ENCODE measurements around the gene VEGFB. TPM values are rescaled to one million over a fixed set of nuclear protein-coding genes. Genes with fewer than 3 reads are reported as not detected.
A peak's percentile ranks its signal among the peaks of the same experiment; 100 is the strongest.

Gene VEGFB
- total RNA-seq, 4 donors from 2014 or later, result 92.3 to 144 (median 108) TPM

DNA sequence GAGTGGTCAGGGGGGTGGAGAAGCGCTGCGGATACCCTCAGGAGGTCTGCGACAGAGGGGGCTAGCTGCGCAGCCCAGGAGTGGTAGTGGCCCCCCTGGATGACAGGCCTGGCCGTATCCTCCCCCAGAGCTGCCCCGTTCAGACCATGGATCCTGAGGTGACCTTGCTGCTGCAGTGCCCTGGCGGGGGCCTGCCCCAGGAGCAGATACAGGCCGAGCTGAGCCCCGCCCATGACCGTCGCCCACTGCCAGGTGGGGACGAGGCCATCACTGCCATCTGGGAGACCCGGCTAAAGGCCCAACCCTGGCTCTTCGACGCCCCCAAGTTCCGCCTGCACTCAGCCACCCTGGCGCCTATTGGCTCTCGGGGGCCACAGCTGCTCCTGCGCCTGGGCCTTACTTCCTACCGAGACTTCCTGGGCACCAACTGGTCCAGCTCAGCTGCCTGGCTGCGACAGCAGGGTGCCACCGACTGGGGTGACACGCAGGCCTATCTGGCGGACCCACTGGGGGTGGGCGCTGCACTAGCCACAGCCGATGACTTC, 7.8 kb upstream of the VEGFB start:
- intact Hi-C loops (cut with DNase I), result loop anchor here (5.0 kb wide), 1 partner anchor 39 kb away; the partner anchor contains the start of gene STIP1
- WGBS, result 23% methylated on average over 10 of the region's 26 CpGs
- H3K27ac ChIP-seq (replicated peaks in 1 of 4), result peak overlapping the region; percentile 87 to 93 (median 90)
- H3K4me1 ChIP-seq, result peaks cover 35 to 64% (median 58%) of the 10 kb centered on the region in 4 donors
- DNase-seq (ENCODE audit: extremely low spot score), result no peak
- H3K4me3 ChIP-seq, result peak overlapping the region; percentile 69 to 80 (median 71)
- no peaks in the 10 kb centered on the region for H3K27me3 ChIP-seq
- H3K9me3 ChIP-seq, result no peaks in the 10 kb centered on the region
- TF ChIP-seq EP300 (IDR thresholded peaks at IDR 0.05) (no peak), POLR2A (IDR thresholded peaks at IDR 0.05; ENCODE audit: low read depth) (no peak), POLR2AphosphoS5 (IDR thresholded peaks at IDR 0.05) (no peak)
- TF ChIP-seq, protein P1, sequence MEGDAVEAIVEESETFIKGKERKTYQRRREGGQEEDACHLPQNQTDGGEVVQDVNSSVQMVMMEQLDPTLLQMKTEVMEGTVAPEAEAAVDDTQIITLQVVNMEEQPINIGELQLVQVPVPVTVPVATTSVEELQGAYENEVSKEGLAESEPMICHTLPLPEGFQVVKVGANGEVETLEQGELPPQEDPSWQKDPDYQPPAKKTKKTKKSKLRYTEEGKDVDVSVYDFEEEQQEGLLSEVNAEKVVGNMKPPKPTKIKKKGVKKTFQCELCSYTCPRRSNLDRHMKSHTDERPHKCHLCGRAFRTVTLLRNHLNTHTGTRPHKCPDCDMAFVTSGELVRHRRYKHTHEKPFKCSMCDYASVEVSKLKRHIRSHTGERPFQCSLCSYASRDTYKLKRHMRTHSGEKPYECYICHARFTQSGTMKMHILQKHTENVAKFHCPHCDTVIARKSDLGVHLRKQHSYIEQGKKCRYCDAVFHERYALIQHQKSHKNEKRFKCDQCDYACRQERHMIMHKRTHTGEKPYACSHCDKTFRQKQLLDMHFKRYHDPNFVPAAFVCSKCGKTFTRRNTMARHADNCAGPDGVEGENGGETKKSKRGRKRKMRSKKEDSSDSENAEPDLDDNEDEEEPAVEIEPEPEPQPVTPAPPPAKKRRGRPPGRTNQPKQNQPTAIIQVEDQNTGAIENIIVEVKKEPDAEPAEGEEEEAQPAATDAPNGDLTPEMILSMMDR (IDR thresholded peaks at IDR 0.05), result no peak
- H3K36me3 ChIP-seq, result peaks cover 4 to 24% (median 12%) of the 10 kb centered on the region in 4 donors

DNA sequence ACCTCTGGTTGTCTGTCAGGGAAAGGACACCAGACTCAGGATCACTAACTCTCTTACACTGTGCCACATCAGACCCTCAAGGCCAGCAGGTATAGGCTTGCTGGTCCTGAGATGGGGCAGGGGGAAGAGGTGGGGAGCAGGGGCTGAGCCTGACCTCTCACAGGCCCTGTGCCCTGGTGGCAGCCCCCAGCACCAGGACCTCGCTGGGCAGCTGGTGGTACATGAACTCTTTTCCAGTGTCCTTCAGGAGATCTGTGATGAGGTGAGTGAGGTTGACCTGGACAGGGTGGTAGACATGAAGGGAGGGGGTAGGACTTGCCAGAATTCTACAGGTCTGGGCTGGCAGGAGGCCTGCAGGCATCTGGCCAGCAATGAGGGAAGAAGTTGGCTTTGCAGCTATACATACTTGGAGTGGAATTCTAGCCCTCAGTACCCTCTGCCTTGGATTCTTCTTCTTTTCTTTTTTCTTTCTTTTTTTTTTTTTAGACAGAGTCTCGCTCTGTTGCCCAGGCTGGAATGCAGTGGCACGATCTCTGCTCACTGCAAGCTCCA, 6.9 kb upstream of the VEGFB start:
- Histone ChIP-seq H3K4me1 (peaks cover 35 to 73% (median 67%) of the 10 kb centered on the region in 4 donors), H3K9me3 (no peaks in the 10 kb centered on the region), H3K36me3 (peaks cover 4 to 21% (median 12%) of the 10 kb centered on the region in 4 donors), H3K4me3 (peak overlapping the region; percentile 69 to 80 (median 71)), H3K27ac (replicated peaks in 1 of 4) (peak overlapping the region; percentile 87 to 93 (median 90)), H3K27me3 (no peaks in the 10 kb centered on the region)
- intact Hi-C loops (cut with DNase I), result loop anchor here (5.0 kb wide), 1 partner anchor 40 kb away; the partner anchor contains the start of gene STIP1
- no peak for DNase-seq (ENCODE audit: extremely low spot score)
- TF ChIP-seq POLR2AphosphoS5 (IDR thresholded peaks at IDR 0.05), result no peak
- no peak for TF ChIP-seq EP300 (IDR thresholded peaks at IDR 0.05)
- TF ChIP-seq, protein P1 (IDR thresholded peaks at IDR 0.05), result no peak
- no peak for TF ChIP-seq POLR2A (IDR thresholded peaks at IDR 0.05; ENCODE audit: low read depth)
- 76% methylated on average over 3 of the region's 3 CpGs for WGBS

DNA sequence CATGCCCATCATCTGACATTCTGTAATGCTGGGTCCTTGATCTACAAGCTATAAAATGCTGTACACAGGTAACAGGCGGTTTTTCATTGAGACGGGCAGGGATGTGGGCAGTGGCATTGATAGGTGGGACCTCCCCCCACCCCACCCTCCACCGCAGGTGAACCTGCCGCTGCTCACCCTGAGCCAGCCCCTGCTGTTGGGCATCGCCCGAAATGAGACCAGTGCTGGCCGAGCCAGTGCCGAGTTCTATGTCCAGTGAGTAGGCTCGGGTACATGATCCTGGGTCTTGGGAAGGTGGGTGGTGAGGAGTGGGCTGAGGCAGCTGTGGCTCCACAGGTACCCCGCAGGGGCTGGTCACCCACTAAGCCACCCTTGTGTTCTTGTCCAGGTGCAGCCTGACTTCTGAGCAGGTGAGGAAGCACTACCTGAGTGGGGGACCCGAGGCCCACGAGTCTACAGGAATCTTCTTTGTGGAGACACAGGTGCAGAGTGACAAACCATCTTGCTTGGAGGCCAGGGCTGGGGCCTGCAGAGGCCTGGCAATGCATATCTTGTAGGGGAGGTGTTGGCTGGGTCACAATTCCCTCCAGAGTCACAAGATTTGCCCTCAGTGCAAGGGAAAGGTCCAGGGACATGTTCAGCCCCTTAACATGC, 5.2 kb upstream of the VEGFB start:
- Histone ChIP-seq H3K4me3 (peak overlapping the region in 2 of 4 donors; percentile 70 to 85), H3K9me3 (no peaks in the 10 kb centered on the region), H3K27ac (replicated peaks in 1 of 4) (peak overlapping the region; percentile 90 to 96 (median 93)), H3K4me1 (peaks cover 43 to 88% (median 84%) of the 10 kb centered on the region in 4 donors), H3K36me3 (peaks cover 0 to 5% (median 2%) of the 10 kb centered on the region in 4 donors), H3K27me3 (no peaks in the 10 kb centered on the region)
- 77% methylated on average over 2 of the region's 12 CpGs for WGBS
- no peak for DNase-seq (ENCODE audit: extremely low spot score)
- TF ChIP-seq, protein P1 (IDR thresholded peaks at IDR 0.05), result no peak
- no peak for TF ChIP-seq POLR2AphosphoS5 (IDR thresholded peaks at IDR 0.05)
- TF ChIP-seq POLR2A (IDR thresholded peaks at IDR 0.05; ENCODE audit: low read depth), result no peak
- no peak for TF ChIP-seq EP300 (IDR thresholded peaks at IDR 0.05)
- intact Hi-C loops (cut with DNase I), result loop anchor here (5.0 kb wide), 1 partner anchor 42 kb away; the partner anchor contains the start of gene STIP1

DNA sequence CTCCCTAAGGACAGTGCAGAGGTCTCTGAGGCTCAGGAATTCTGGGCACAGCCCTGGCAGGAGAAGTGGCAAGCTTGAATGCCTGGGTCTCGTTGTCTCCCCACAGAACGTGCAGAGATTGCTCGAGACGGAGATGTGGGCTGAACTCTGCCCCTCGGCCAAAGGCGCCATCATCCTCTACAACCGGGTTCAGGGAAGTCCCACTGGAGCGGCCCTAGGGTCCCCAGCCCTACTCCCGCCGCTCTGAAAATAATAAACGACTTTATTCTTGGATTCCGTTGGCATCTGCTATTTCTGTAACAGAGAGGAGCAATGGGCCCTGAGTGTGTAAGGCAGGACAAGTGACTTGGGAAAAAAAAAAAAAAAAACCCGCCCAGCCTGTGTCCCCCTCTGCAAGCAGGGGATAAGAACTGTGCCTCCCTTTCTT, 4.6 kb upstream of the VEGFB start:
- 31% methylated on average over 13 of the region's 13 CpGs for WGBS
- Histone ChIP-seq H3K4me1 (peaks cover 43 to 84% (median 83%) of the 10 kb centered on the region in 4 donors), H3K27me3 (no peaks in the 10 kb centered on the region), H3K4me3 (peak overlapping the region; percentile 64 to 85 (median 75)), H3K9me3 (no peaks in the 10 kb centered on the region), H3K36me3 (no peaks in the 10 kb centered on the region), H3K27ac (replicated peaks in 1 of 4) (peak overlapping the region; percentile 90 to 96 (median 93))
- DNase-seq (ENCODE audit: extremely low spot score), result no peak
- intact Hi-C loops (cut with DNase I), result loop anchor here (5.0 kb wide), 1 partner anchor 42 kb away; the partner anchor contains the start of gene STIP1
- TF ChIP-seq, protein P1 (IDR thresholded peaks at IDR 0.05), result no peak
- TF ChIP-seq POLR2AphosphoS5 (IDR thresholded peaks at IDR 0.05) (no peak), POLR2A (IDR thresholded peaks at IDR 0.05; ENCODE audit: low read depth) (no peak), EP300 (IDR thresholded peaks at IDR 0.05) (no peak)
